ENCODE data around the gene IFI44. TPM values are rescaled to one million over a fixed set of nuclear protein-coding genes. Genes with fewer than 3 reads are reported as not detected.

IFI44 gene
- total RNA-seq, 1 experiment from 2014 or later = 115 TPM

GRCh38 chr1:78702426-78702825 lies 52.8 kb downstream of the IFI44 start:
- DNase-seq (ENCODE audit: low read depth) = no peak

GRCh38 chr1:78703806-78704205 lies 54.2 kb downstream of the IFI44 start:
- DNase-seq (ENCODE audit: low read depth) = peak; percentile 18

GRCh38 chr1:78712467-78713051 lies 62.9 kb downstream of the IFI44 start:
- no peak for DNase-seq (ENCODE audit: low read depth)

- no peak for DNase-seq (ENCODE audit: low read depth)
Measured at GRCh38 chr1:78713297-78713696, 63.7 kb downstream of the IFI44 start.

Other genes with a start within 250 kb of the IFI44 start
- gene PTGFR, start 158.9 kb upstream of the IFI44 start, total RNA-seq (2014; rRNA removed) = 26.5 and 32.8 TPM in 2 replicates
- 14.7 and 26.2 TPM in 2 replicates for gene IFI44L, start 29.4 kb upstream of the IFI44 start, total RNA-seq (2014; rRNA removed)